ENCODE data around the gene KCNIP1.

The KCNIP1 gene

DNA sequence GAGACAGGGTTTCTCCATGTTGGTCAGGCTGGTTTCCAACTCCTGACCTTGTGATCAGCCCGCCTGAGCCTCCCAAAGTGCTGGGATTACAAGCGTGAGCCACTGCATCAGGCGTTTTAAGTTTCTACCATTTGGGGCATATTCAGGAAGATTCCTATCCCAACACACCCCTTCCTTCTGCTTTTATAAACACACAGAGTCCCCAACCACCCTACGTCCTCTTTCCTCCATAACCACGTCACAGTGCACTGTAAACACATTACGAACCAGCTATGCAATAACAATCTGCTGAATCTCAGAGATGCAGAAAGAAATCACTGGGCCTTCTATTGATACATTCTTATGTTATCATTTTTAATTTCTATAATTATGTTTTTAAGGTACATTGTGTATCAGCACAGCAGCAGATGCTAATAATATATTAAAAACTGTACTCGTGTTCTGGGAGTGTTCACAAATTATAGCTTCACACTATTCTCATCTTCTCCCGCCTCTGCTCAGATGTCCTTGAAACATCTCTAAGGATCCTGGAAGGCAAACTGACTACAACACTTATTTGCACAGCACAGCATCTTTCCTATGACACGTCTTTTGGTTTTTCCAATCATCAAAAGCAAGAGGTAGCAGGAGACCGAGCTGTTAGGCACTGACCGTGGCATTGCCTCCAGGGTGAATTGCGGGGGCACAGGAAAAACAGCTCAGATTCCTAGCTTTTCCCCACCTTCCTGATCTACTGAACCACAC, 60.2 kb downstream of the KCNIP1 start:
- DNase-seq (ENCODE audit: low spot score), result no peak

DNA sequence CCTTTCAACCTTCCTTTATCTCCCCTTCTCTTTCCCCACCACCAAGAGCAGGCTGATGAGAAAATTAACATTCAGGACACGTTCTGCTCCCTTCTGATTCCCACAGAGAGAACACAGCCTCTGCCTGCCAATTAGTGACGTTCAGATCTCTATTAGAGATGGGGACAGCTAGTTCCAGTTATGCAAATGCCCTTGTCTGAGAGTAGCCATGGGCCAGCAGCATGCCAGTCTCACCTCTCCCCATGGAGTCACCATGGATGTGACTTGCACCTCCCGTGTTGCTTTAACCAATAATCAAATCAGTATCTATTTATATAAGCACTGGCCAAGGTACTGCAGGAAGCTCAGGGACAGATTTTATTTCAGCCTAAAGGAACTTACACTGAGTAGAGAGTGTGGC, 61.3 kb downstream of the KCNIP1 start:
- DNase-seq (ENCODE audit: low spot score), result no peak

DNA sequence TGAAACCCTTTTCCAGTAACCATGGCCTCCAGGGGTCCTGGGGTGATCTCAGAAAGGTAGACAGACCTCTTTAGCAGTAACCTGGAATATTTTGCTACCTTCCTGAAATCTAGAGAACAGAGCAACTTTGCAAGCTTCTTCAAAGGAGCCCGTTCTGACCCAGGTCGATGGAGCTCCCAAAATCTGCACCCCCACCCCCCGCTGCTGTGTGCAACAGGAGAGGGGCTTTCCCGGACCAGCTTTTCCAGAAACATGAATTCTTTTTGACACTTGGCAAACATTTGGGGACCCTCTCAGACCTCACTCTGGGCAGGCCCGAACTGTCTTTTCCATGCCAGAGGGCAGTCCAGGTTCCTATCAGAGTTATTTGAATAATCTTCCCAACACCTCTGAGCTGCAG, 65.3 kb downstream of the KCNIP1 start:
- no peak for DNase-seq (ENCODE audit: low spot score)

DNA sequence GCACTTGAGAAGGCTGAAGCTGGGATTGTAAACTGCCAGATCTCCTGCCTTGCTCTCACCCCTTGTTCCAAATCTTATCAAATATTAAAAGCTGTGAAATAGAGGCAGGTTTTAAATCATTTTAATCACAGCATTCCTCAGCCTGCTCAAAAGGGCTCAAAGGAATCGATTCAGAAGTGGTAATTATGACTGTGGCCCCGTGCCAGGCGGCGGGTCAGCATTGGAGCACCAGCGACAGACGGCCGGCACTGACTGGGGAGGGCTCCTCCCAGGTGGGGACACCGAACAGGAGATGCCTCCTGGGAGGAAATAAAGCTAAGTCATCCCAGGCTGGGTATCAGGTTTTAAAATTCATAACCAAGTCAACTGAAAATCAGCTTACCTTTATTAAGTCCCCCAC, 66.7 kb downstream of the KCNIP1 start:
- no peak for DNase-seq (ENCODE audit: low spot score)

DNA sequence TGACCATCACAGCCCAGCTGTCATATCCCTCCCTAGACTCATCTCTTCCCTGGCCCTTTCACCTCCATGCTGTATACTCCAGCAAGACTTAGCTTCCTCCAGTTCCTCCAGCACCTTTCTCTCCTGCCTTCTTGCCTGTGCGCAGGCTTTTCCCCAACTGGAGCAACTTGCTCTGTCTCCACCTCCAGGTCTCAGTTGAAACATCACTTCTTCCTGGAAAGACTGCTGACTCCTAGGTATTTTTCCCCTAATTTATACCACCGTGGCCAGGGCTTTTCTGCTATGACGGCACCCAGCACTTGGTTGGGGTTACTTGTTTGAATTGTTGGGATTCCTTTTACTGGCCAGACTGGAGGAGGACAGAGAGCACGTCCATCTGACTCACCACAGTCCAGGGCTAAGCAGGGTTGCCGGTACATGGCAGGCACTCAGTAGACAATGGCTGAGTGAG, 67.5 kb downstream of the KCNIP1 start:
- DNase-seq (ENCODE audit: low spot score), result peak; percentile 72

DNA sequence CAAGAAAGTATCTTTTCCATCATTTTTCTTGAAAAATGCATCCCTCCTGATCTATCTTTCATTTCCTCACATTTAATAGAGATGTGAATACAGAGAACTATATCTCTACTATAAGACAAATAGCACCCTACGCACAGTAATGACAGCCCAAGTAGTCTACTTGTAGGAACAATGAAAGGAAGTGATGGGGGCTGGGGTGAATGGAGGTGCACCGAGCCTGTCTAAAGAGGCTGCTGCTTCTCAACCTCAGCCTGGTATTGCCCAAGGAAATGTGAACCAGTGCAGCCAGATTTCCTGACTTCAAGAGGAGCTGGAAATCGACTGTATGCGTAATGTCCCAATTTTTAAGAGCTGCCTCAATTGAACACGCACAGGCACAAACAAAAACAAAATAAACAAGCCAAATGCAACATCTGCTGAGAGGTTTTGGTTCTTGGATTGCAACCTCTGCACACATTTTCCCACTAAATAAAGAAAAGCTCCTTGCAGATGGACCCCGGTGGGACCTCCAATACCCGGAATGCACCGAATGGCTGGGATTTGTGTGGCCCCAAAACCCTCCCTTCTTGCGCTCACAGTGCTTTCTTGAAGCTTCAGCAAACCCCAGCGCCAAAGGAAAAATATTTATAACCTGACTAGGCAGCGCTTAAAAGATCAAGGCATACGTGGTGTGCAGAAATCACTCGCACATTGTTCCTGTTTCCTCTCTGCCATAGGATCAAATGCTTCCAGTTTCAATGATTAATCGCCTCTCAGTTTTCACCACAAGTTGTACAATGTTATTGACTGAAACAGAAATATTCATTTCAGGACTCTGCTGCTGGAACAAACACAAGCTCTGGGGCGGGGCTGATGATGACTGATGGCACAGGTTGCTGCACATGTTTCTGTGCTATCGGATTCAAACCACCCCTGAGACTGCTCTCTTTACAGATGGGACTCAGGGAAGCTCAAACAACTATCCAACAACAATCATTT, 68.3 kb downstream of the KCNIP1 start:
- peak; percentile 31 for DNase-seq (ENCODE audit: low spot score)

DNA sequence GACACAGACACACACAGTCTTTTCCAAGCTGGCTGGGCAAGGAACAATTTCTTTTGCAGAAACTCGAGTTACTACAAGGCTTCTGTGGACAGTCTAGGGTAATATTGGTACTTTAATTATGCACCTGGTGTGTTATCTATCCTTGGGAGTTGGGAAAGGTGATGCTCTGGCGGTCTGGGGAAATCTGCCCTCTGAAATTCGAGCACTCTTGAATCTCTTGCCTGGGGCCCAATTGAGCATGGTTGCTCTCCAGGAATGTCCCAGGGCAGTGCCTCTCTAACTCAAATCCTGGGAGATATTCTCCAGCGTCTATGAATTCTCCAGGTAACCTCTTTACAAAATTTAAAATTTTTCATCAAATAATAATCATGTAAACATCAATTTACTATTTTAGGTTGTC, 69.3 kb downstream of the KCNIP1 start:
- no peak for DNase-seq (ENCODE audit: low spot score)

DNA sequence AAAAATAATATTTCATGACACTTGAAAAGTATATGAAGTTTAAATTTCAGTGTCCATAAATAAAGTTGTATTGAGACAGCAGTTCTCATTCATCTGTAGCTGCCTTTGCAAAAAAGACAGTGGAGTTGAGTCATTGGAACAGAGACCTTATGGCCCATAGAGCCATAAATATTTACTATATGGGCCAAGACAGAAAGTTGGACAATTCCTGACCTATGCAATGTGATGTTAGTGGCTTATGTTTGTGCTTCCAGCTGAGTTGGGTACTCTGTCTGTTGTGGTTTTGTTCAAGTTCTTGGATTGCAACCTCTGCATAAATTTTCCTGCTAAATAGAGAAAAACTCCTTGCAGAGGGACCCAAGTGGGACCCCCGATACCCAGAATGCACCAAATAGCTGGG, 69.8 kb downstream of the KCNIP1 start:
- no peak for DNase-seq (ENCODE audit: low spot score)

DNA sequence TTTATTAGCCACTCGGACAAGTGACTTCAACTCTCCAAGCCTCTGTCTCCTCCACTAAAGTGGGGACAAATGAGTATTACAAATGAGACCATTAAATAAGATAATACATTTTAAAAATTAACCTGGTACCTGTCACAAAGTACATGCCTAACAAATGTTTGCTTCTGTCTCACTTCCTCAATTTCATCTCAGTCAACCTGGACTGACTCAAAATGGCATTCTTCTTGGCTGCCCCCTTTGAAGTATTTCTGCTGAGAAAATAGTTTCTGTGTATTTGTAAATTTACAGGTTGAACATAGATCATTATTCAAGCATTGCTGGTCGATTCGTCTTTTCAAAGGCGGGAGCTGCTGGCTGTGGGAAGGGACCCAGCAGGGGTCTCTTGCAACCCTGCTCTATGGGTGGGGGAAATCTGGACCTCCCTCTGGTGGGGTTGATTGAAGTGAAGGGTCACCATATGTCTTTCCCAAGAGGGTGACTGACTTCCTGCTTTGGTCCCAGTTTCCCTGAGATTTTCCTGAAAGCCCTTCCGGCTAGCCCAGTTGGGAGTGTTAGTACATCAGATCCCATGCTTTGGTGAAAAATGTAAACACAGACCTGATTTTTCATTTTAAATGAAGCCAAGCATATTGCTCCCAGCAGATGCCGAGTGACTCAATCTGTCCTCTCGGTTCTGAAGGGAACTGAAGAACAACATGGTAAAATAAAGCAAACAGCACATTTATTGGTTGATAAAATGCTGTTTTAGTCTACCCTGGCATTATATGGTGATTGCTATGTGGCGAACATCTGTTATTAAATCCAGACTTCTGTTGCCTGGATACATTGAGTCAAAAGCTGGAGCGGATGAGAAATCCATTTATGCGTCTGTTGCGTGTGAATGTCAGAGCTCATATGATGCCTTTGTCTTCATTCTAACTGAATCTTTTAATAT, 73.0 kb downstream of the KCNIP1 start:
- no peak for DNase-seq (ENCODE audit: low spot score)

DNA sequence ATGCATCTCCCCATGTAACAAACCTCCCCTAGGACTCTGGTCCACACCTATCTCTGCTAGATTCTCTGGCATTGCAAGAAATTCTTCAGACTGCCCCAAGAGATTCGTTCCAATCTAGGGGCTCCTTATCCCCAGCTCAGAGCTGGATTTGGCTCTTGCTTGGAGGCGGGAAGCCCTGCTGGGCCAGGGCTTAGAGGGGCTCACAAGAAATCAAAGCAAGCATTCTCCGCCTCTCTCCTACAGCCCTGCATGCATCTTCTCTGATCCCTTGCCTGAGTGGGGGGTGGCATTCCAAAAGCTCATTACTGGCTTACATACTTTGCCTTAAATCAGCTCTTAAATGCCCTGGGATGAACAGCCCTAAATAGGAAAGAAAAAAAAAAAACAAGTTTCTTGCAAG, 75.8 kb downstream of the KCNIP1 start:
- no peak for DNase-seq (ENCODE audit: low spot score)

DNA sequence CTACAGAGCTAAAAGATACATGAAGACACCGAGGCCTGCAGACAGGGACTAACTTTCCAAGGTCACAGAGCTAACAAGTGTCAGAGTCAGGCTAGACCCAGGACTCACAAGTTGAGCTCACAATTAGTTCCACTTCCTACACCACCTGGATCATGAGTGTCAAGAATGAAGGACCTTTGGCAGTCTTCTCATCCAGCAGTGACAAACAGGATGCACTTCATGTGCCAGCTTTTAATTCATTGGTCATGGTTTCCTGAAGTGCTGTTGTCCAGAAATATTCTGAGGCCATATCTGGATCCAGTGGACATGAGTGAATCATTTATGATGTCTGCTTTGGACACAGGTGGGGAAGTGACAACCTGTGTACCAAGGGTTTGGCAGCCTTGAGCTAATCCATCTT, 77.4 kb downstream of the KCNIP1 start:
- DNase-seq (ENCODE audit: low spot score), result no peak

DNA sequence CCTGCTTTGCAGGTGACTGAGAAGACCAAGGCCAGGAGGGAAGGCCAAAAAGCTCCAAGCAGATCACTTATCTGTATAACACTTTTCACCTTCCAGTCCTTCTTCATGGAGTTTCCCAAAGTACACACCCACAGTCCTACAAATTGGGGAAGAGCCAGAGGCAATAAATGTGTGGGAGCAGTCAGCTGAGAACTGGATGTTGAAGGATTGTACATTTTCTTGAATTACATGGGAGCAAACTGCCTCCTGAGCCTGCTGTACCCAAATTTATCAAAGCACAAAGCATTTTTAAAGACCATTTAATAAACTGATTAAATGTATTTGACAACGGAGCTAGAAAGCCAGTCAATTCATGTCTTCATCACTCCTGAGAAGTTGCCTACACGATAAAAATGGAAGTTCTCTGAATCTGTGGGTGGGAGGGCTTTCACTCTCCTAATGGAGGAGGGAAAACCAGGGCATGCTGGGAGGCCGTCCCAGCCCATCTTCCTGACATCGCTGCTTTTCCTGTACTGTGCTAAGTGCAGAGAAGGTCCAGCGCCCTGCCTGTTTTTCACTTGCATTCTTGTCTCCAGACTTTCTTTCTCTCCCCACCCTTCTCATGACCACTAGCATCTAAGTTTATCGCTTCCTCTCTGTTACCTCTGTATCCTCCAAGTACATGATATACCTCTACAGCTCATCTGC, 79.0 kb downstream of the KCNIP1 start:
- DNase-seq (ENCODE audit: low spot score), result no peak

DNA sequence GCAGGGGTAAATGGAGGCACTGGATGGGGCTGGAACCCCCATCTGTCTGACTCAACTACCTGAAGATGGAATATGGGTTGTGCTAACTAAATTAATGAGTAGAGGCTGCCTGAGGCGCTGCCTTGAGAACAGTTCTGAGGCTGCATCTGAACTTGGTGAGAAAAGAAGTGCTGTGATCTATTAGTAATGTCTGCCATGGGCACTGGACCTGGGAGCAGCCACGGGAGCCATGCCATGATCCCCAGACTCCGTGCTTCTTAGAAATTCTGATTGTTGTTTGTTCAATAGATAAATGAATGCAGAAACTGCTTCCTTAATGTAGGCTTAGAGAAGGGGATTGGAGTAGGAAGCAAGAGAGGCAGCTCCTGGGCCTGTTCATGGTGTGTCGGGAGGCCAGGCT, 80.2 kb downstream of the KCNIP1 start:
- no peak for DNase-seq (ENCODE audit: low spot score)

DNA sequence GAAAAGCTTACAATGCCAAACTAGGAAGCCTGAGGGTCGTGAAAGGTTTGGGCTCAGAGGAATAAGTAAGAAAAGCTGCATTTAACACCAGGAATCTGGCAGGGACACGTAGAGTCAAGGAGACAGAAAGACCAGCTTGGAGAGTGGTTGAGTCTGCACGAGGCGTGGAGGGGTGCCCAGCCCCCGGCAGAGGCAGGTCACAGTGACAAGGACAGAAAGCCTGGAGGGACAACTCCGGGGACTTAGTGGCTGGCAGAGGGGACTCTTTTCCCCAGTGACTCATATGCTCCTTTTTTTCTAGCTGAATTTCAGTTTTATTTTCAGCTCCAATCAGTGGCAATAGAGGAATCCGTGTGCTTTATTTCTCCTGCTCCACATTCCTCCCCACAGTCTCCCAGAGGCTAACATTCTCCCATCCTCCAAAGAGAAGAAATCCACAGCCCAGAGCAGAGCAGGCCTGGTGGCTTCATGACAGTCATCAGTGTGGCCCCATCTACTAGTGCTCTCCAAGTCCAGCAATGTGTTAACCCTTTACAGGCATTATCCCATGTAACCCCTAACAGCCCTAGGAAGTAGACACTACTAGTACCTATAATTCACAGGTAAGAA, 80.7 kb downstream of the KCNIP1 start:
- no peak for DNase-seq (ENCODE audit: low spot score)

DNA sequence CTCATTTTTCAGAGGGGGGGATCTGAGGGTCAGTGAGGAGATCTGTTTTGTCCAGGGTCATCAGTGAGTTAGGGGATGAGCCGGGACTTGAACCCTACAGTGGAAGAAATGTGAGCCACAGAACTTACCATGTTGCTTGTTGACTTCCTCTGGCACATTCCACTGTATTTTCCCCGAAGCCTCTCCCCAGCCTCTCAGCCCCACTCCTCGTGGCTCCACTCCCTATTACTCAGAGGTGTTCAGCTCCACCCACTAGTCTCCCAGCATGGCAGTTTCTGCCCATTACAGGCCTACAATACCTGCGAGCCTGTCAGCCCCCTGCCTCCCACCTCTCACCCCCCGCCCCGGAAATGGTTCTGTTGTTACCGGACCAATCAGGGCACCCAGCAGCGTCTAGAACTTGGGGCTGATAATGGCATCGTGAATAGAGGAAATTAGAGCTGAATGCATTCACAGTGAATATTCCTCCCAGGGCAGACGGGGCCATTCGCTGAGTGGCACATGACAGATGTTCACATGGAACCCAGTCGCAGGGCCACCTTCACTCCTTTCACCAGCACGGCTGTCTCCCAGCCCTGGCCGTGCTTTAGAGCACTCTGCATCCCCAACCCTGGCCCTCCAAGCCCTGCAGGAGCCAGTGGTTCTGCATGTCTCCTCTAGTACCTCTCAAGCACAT, 81.6 kb downstream of the KCNIP1 start:
- DNase-seq (ENCODE audit: low spot score), result peak; percentile 14

DNA sequence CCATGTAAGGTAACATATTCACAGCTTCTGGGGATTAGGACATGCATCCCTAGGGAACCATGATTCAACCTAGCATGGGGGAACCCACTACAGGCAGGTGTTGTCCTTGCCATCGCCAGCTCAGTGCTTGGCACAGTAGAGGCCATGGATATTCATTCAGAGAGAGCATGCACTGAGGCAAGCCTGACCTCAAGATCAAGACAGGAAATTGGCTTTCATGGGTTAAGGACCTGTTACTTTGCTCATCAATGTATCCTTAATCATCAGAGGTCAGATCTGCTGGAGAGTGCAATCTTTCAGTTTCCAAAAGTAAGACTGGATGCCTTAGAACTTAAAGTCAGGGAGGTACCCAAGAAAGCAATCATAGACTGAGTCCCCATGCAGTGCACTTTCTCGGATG, 84.0 kb downstream of the KCNIP1 start:
- DNase-seq (ENCODE audit: low spot score), result no peak

DNA sequence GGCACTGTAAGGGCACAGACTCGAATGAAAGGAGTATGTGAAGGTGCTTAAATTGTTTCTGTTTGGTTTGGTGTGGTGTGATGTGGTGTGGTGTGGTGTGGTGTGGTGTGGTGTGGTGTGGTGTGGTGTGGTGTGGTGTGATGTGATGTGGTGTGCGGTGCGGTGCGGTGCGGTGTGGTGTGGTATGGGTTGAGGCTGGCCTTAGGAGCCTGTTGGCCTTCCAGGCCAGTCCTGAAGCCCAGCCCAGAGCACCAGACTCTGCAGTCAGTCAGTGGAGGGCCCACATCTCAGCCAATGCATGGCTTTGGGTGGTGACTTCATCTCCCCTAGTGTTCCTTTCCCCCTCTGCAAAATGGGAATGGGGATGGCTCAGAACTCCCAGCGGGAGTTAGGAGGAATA, 85.8 kb downstream of the KCNIP1 start:
- DNase-seq (ENCODE audit: low spot score), result no peak

DNA sequence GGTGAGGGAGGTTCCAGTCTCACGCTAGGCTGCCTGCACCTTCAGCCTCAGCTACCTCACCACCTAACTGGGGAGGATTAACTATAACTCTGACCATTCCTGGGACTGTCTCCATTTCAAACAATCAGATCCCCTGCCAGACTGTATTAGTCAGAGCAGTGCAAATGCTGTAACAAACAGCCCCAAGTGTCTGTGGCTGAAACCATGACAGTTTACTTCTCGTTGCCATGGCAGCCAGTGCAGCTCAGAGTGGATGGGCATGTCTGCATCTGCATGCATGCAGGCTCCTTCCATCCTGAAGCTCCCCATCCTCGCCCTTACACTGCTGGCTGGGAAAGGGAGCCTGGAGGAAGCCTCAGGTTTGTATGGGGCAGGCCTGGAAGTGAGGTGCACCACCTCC, 86.7 kb downstream of the KCNIP1 start:
- no peak for DNase-seq (ENCODE audit: low spot score)

DNA sequence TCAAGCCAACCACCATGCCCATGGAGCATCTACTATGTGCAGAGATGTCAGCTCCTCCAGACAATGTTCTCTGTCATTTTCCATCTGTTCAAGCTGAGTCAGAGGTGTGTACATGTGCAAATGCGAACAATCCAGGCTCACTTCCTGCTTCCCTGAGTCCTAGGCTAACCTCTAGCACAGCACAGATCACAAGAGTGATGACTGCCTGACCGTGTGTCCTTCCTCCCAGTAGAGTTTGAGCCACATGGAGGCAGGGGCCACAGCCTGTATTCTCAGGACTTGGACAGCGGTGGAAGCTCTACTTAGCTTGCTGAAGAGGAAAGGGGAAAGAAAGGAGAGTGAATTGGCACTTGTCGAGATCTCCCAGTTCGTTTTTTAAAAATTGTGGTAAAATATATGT, 87.2 kb downstream of the KCNIP1 start:
- DNase-seq (ENCODE audit: low spot score), result no peak

DNA sequence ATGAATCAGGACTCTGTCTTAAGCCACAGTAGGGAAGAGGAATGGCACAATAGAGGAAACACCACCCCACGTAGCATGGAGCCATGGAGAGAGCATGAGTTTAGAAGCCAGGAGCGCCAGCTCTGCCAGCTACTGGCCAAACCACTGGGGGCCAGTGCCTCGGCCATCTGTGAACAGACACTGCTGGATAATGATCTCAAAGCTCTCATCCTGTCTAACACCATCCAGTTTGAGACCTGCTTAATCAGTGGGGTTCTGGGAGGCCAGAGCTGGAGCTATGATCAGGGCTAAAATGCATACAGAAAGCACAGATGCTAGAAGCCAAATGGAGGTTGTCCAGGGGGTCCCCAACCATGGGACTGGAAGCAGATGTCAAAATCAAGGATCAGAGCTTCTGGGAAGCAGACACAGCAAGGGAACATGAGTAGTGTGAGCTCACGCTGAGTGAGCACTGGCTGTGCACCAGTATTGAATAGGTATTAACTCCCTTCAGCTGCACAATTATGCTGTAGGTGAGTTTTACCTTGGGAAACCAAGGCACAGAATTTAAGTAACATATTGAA, 92.7 kb downstream of the KCNIP1 start:
- DNase-seq (ENCODE audit: low spot score), result no peak
